ENCODE results near the gene OR52N2. TPM values are rescaled to one million over a fixed set of nuclear protein-coding genes. Genes with fewer than 3 reads are reported as not detected.

Gene OR52N2
- total RNA-seq, 4 donors from 2014 or later: not detected

GRCh38 chr11:5818245-5818886, 9.6 kb downstream of the OR52N2 start:
- Histone ChIP-seq H3K27ac (no peak overlapping the region), H3K4me1 (no peaks in the 10 kb centered on the region), H3K27me3 (no peaks in the 10 kb centered on the region), H3K9me3 (no peaks in the 10 kb centered on the region), H3K4me3 (no peak overlapping the region), H3K36me3 (no peaks in the 10 kb centered on the region)
- WGBS, 2 donors: 16 to 18% methylated on average over 1 of the region's 1 CpG
- TF ChIP-seq, protein P1, sequence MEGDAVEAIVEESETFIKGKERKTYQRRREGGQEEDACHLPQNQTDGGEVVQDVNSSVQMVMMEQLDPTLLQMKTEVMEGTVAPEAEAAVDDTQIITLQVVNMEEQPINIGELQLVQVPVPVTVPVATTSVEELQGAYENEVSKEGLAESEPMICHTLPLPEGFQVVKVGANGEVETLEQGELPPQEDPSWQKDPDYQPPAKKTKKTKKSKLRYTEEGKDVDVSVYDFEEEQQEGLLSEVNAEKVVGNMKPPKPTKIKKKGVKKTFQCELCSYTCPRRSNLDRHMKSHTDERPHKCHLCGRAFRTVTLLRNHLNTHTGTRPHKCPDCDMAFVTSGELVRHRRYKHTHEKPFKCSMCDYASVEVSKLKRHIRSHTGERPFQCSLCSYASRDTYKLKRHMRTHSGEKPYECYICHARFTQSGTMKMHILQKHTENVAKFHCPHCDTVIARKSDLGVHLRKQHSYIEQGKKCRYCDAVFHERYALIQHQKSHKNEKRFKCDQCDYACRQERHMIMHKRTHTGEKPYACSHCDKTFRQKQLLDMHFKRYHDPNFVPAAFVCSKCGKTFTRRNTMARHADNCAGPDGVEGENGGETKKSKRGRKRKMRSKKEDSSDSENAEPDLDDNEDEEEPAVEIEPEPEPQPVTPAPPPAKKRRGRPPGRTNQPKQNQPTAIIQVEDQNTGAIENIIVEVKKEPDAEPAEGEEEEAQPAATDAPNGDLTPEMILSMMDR (IDR thresholded peaks at IDR 0.05): no peak
- no peak for TF ChIP-seq POLR2A (IDR thresholded peaks at IDR 0.05)
- DNase-seq: no peak
- intact Hi-C loops (cut with DNase I): no loop called here

- WGBS, 2 donors: 74 to 82% methylated on average over 2 of the region's 6 CpGs
- Histone ChIP-seq H3K4me3 (no peak overlapping the region), H3K27me3 (no peaks in the 10 kb centered on the region), H3K9me3 (no peaks in the 10 kb centered on the region), H3K36me3 (no peaks in the 10 kb centered on the region), H3K4me1 (no peaks in the 10 kb centered on the region), H3K27ac (no peak overlapping the region)
- intact Hi-C loops (cut with DNase I): no loop called here
- no peak for DNase-seq
- TF ChIP-seq POLR2A (IDR thresholded peaks at IDR 0.05): no peak
- TF ChIP-seq, protein P1 (IDR thresholded peaks at IDR 0.05): no peak
Observed at GRCh38 chr11:5831196-5831829, 22.6 kb downstream of the OR52N2 start.

- no peak for TF ChIP-seq POLR2A (IDR thresholded peaks at IDR 0.05)
- TF ChIP-seq, protein P1 (IDR thresholded peaks at IDR 0.05): no peak
- Histone ChIP-seq H3K4me3 (no peak overlapping the region), H3K9me3 (no peaks in the 10 kb centered on the region), H3K27ac (no peak overlapping the region), H3K36me3 (no peaks in the 10 kb centered on the region), H3K4me1 (no peaks in the 10 kb centered on the region), H3K27me3 (no peaks in the 10 kb centered on the region)
- WGBS, 2 donors: 34 to 46% methylated on average over 2 of the region's 2 CpGs
- no peak for DNase-seq
- intact Hi-C loops (cut with DNase I): no loop called here
Observed at GRCh38 chr11:5833446-5833845, 24.7 kb downstream of the OR52N2 start.

GRCh38 chr11:5837695-5838094, 29.0 kb downstream of the OR52N2 start:
- Histone ChIP-seq H3K4me3 (no peak overlapping the region), H3K27ac (no peak overlapping the region), H3K9me3 (no peaks in the 10 kb centered on the region), H3K36me3 (no peaks in the 10 kb centered on the region), H3K27me3 (no peaks in the 10 kb centered on the region), H3K4me1 (no peaks in the 10 kb centered on the region)
- intact Hi-C loops (cut with DNase I): no loop called here
- no peak for TF ChIP-seq POLR2A (IDR thresholded peaks at IDR 0.05)
- TF ChIP-seq, protein P1 (IDR thresholded peaks at IDR 0.05): no peak
- 69 to 71% methylated on average over 2 of the region's 2 CpGs for WGBS, 2 donors
- no peak for DNase-seq

DNA sequence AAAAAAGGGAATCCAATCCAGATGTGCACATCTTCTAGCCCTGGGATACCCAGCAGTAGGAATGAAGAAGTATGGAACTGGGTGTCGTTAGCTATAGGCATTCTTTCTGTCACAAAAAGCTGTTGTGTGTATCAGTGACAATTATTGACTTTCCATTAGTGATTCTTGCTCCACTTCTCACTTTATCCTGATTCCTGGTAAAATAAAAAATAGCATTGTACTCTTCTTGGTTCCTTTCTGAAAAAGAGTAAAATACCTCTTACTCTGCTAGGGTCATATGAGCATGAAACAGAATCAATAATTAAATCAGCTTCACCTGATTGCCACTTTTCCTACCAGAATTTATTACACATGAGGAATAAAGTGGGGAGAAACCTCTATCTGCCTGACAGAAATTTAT, 33.1 kb downstream of the OR52N2 start, which contains the start of gene OR52E6:
Gene OR52E6, minus strand, starts transcription at position 101 of the 400 bp plus-strand sequence. Its CDS starts 0 bp downstream, at position 101.
- Histone ChIP-seq H3K4me3 (no peak within 1 kb of the TSS), H3K36me3 (no peaks in the 10 kb centered on the region), H3K27ac (no peak within 1 kb of the TSS), H3K4me1 (no peaks in the 10 kb centered on the region), H3K27me3 (no peaks in the 10 kb centered on the region), H3K9me3 (no peaks in the 10 kb centered on the region)
- intact Hi-C loops (cut with DNase I): no loop called here
- DNase-seq: no peak
- WGBS, 2 donors: 29 to 74% methylated on average over 1 of the region's 1 CpG
- TF ChIP-seq, protein P1 (IDR thresholded peaks at IDR 0.05): no peak
- no peak for TF ChIP-seq POLR2A (IDR thresholded peaks at IDR 0.05)
